ENCODE data around the gene EPHA6. TPM values are rescaled to one million over a fixed set of nuclear protein-coding genes. Genes with fewer than 3 reads are reported as not detected.

EPHA6 gene
- total and polyA plus RNA-seq, 9 of the 15 experiments (the other 6 are each of a cell fraction or from before 2014, with no cell fraction given) = not detected

DNA sequence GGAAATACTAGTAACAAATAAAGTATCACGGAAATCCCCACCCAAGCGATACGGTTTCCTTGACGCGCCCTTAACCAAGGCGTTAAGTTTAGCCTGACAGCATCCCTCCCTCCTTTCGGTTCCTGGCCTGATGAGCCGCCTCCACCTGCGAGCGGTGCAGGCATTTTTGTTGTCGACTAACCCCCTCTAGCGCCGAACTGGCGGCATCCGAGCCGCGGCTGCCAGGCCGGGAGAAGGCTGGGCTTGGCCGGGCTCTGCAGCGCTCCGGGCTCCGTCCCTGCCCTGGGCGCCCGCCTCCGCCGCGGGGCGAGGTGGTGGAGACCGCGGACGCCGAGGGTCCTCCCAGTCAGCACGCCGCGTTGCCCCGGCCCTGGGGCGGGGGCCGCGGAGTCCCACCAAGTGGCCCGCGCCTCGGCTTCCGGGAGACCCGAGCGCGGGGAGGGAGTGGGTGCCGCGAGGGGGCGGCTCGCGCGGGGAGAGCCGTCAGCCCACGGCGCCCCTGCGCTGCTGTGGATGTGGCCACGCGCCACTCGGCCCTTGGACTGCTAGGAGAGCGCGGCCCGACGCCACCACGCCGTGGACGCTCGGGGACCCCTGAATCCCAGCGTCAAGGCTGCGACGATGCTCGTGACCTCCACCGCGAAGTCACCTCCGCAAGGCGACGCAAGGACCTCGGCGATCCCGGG, 1.1 kb upstream of the EPHA6 start:
- CTCF ChIA-PET (ENCODE audit: low intra/inter-chr PET ratio) = no interaction called here
- Histone ChIP-seq H3K9me1 (ENCODE audit: control insufficient read depth, insufficient read depth, low read length) (no peaks in the 10 kb centered on the region), H3K79me2 (ENCODE audit: control insufficient read depth, insufficient read depth, low read length) (no peaks in the 10 kb centered on the region), H3K36me3 (ENCODE audit: control insufficient read depth, insufficient read depth, low read length) (no peaks in the 10 kb centered on the region), H3K9ac (ENCODE audit: insufficient read depth in 1 of 2, low read depth in 2 of 2, low read length in 2 of 2) (no peak overlapping the region), H3K4me3 (no peak overlapping the region), H4K20me1 (replicated peaks; ENCODE audit: control insufficient read depth, insufficient read depth, low read length) (no peaks in the 10 kb centered on the region), H3K9me3 (replicated peaks; ENCODE audit: control insufficient read depth, insufficient read depth, low read depth, low read length) (no peaks in the 10 kb centered on the region), H3K4me1 (replicated peaks in 1 of 2; ENCODE audit: control insufficient read depth in 2 of 2, insufficient read depth in 2 of 2, low read length in 2 of 2) (no peaks in the 10 kb centered on the region), H3K27me3 (ENCODE audit: control insufficient read depth in 2 of 2, insufficient read depth in 2 of 2, low read length in 2 of 2) (no peaks in the 10 kb centered on the region), H2AFZ (ENCODE audit: low read depth, low read length) (no peak overlapping the region), H3K4me2 (ENCODE audit: insufficient read depth, low read length) (no peak overlapping the region), H3K27ac (ENCODE audit: extremely low read depth, low read depth, low read length) (no peak overlapping the region)
- FAIRE-seq (no peak), ATAC-seq (no peak), DNase-seq (ENCODE audit: extremely low read depth in 1 of 4, low spot score in 3 of 4) (peak in 1 of 4 experiments; percentile 0)
- BruUV-seq (replicated peaks) = no TSS peak
- no peak for TF ChIP-seq KDM1A (IDR thresholded peaks at IDR 0.05)
- no peak for TF ChIP-seq TAF15 (IDR thresholded peaks at IDR 0.05; ENCODE audit: low read depth, low read length)
- TF ChIP-seq ARHGAP35 (IDR thresholded peaks at IDR 0.05; ENCODE audit: partially characterized antibody) = no peak
- TF ChIP-seq, protein P1, sequence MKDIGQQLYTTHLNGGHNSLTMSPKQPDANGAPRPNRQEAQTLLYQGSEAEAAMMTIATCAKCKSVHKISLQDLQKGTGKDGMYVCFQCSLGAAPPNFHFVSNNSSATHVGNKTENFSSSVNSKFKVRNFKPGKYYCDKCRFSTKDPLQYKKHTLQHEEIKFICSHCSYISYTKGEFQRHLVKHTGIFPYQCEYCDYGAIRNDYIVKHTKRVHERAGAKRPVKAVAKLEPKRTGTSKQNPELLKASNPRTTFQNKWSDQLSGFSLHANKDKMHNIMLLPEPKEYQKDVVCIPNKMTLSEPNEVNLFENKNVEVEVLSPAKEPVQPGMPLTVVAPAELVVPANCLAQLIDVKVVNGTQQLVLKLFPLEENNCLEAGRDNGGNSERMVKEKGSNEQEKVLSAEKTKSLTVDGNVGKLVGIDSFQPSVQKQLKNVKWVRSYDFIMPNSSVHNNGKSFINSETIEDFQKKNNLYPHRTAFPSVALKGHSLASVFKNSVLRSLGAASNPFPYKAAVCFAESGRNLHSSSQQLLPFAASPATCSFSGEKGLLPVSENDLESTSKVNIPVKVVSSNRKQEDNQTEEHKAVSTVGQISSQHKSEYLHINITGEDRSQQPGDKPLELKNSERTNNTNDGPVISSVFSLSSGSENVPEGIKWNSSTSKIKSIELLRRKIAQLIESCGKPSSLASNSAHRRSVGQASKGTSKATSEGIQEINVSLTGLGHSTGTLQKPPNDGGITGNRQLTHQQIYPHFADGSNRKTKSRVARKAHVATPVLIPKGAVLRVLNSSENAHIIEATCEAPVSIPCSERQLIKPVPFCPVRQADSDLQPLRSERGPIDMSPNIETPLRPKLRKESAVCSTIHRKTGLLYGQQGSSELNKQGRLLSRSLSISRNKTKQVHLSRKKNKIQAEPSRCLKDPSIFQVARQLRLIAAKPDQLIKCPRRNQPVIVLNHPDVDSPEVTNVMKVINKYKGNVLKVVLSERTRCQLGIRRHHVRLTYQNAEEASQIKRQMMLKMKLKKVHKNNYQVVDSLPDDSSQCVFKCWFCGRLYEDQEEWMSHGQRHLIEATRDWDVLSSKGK (CRISPR knock-in tag; IDR thresholded peaks at IDR 0.05) = no peak
- TF ChIP-seq NR2F6 (CRISPR knock-in tag; IDR thresholded peaks at IDR 0.05) = no peak
- TF ChIP-seq, protein P2, sequence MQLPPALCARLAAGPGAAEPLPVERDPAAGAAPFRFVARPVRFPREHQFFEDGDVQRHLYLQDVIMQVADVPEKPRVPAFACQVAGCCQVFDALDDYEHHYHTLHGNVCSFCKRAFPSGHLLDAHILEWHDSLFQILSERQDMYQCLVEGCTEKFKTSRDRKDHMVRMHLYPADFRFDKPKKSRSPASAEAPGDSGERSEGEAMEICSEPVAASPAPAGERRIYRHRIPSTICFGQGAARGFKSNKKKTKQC (CRISPR knock-in tag; IDR thresholded peaks at IDR 0.05) = no peak
- intact Hi-C loops (cut with micrococcal nuclease) (no loop called here), in situ Hi-C loops (cut with MboI) (no loop called here)
- POLR2A ChIA-PET = no interaction called here
- 20% methylated on average over 3 of the region's 79 CpGs for WGBS (ENCODE audit: insufficient coverage, low coverage, missing lambda C conversion rate)

Data from K562 (cell line).